ENCODE data around the gene LAMTOR2.

DNA sequence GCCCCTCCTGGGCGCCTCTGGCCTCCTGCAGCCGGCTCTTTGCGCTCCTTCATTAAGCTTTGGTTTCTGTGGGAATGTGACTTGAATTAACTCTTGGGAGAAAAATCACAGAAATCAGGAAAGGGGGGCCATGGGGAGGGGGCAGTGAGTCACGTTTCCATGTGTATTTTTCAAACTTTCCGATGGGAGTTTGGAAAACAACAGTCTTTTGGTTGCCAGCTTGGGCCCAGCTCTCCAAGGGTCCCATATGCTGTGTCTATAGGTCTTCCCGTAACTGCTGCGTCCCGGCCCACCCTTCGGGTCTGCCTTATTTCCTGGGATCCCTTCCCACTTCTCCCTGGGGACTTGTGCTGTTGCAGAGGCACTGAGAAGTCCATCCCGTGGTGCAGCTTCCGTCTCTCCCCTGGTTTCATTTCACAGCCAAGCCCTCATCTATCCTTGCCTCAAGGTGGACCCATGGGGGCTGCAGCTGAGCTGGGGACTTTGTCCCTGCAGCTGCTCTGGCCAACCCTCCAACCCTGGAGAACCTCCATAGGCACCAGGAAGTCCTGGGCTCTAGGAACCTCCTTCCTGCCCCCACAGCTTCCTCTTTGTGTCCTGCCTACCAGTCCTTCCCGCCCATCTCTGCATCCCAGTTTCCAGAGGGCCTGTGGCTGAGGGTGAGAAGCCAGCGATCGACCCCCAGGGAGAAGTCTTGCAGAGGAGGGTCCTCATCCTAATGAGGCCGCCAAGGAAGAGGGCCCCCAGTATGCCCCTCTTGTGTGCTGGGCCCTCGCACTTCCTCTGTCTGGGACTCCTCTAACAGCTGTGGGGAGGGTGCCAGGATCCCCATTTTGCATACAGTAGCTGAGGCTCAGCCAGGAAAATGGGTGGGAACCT lies 48.3 kb downstream of the LAMTOR2 start:
- TF ChIP-seq, protein P1, sequence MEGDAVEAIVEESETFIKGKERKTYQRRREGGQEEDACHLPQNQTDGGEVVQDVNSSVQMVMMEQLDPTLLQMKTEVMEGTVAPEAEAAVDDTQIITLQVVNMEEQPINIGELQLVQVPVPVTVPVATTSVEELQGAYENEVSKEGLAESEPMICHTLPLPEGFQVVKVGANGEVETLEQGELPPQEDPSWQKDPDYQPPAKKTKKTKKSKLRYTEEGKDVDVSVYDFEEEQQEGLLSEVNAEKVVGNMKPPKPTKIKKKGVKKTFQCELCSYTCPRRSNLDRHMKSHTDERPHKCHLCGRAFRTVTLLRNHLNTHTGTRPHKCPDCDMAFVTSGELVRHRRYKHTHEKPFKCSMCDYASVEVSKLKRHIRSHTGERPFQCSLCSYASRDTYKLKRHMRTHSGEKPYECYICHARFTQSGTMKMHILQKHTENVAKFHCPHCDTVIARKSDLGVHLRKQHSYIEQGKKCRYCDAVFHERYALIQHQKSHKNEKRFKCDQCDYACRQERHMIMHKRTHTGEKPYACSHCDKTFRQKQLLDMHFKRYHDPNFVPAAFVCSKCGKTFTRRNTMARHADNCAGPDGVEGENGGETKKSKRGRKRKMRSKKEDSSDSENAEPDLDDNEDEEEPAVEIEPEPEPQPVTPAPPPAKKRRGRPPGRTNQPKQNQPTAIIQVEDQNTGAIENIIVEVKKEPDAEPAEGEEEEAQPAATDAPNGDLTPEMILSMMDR (IDR thresholded peaks at IDR 0.05) = no peak
- no peak for TF ChIP-seq POLR2A (IDR thresholded peaks at IDR 0.05)
